GM13976 (cell line): ENCODE results near the gene USH2A.

Experiments
- DNase-seq: peaks from one replicate; pipeline ENCODE4 v3.0.0; 2012; ENCODE audit warnings: low spot score
- CTCF ChIP-seq: IDR thresholded peaks from 2 replicates; pipeline ENCODE4 v1.5.1; 2012; ENCODE audit warnings: borderline replicate concordance, mild to moderate bottlenecking; ENCODE audit not compliant: insufficient read depth; ENCODE audit errors: extremely low read depth, missing control alignments, control extremely low read depth
- in situ Hi-C: fragments of 300-500 bp; cut with MboI; formaldehyde crosslinking; loops from one replicate; pipeline ENCODE4 v1.12.0; 2022; ENCODE audit warnings: low sequenced_read_pairs, mixed read lengths, inconsistent platforms; ENCODE audit not compliant: unreplicated experiment

USH2A gene

GRCh38 chr1:215797859-215798258 is 625.4 kb downstream of the USH2A start:
- in situ Hi-C loops, result no loop called here
- DNase-seq, result no peak
- no peak for TF ChIP-seq CTCF

DNA sequence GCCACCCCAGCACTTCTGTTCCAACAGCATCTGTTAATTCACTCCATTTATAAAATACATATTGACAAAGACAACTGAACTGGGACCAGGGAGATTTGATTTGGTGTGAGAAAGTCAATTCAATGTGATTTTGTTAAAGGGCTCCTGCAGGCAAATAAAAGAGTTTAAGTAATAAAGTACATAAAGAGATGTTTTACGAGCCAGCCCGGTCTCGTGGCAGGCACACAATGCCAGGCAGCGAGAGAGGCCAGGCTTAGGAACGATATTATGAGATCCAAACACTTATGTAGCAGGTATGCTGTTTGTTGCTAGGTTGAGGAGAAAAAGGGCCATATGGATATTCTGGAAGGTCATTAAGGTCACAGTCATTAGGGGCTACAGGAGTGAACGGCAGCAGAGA is 629.1 kb downstream of the USH2A start:
- in situ Hi-C loops, result no loop called here
- DNase-seq, result no peak
- TF ChIP-seq CTCF, result no peak

DNA sequence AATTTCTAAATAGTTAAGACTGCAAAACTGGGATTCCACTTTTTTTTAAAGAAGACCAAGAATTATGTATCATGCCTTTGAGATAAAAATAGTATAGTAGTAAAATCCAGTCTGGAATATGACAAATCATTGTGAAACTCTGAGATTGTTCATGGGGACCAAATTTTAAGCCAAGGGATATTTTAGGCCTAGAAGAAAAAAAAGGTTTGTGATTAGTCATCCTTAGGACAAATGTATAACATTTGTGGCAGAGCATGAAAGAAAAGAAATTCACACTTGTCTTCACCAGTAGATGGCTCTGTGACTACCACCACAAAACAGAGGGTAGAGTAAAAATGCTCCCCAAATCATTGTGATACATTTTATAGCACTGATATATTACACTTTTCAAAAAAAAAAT is 630.1 kb downstream of the USH2A start:
- TF ChIP-seq CTCF, result peak; percentile 8
- in situ Hi-C loops, result no loop called here
- no peak for DNase-seq

DNA sequence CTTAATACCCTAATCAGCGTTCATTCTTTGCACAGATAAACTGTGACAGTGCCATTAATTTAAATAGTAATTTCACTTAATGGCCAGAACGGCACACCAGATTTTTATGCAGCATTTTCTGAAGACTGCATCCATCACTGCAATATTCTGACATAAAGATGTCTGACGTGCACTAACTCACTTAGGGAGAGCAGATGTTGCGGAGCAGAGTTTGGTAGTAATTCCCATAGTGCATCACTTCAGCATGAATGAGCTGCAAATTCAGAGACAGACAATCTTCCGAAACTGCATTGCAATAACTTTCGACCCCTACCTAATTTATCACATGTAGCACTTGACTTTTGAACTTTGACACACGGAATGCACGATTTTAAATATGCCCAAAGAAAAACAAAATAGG is 630.8 kb downstream of the USH2A start:
- in situ Hi-C loops, result no loop called here
- no peak for TF ChIP-seq CTCF

DNA sequence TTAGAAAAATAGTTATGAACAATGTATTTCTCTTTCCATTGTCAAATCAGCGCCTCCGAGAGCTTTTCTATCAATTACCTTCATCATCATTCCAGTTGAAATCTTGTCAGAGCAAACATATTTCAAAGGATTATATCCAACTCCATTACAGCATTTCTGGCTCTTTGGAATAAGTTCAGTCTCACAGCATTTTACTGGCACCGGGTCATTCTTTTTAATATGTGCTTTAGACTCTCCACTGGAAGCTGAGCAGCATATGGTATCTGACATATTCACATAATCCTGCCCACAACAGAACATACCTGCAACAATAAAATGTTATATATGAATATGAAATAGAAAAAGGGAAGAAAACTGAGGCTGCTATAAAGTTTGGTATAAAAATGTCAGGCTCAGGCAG is 633.3 kb downstream of the USH2A start:
- no peak for DNase-seq
- no peak for TF ChIP-seq CTCF
- in situ Hi-C loops, result no loop called here

More for the DNA sequence above, 630.8 kb downstream of the USH2A start:
- no peak for DNase-seq

- in situ Hi-C loops, result no loop called here
- DNase-seq, result no peak
- TF ChIP-seq CTCF, result no peak
Measured at GRCh38 chr1:215786997-215787396, 636.3 kb downstream of the USH2A start.

DNA sequence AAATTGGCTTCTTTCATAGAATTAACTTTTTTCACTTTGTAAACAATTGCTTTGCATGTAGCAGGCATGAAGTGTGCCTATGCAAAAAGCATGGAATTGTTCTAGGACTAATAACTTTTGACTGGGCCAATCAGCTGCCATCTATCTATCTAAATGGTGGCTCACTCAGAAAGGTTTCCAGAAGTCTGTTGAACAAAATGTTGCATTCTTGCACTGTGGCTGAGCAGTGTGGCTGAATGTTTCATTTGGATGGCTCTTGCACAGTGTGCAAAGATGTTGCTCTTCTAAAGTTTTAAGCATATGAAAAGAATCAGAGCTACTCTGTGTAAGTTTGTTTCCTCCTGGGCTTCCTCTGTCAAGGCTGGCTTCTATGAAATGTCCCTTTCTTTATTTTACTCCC is 642.6 kb downstream of the USH2A start:
- in situ Hi-C loops, result no loop called here
- no peak for DNase-seq
- no peak for TF ChIP-seq CTCF
